DOHH2 (cell line): ENCODE results near the gene SERTAD4.

ENCODE experiments used
- EZH2phosphoT487 ChIP-seq: fragments of 200-600 bp; sonication (generic); IDR thresholded peaks from 2 replicates; pipeline ENCODE4 v1.6.1; 2017; ENCODE audit warnings: borderline replicate concordance, mild to moderate bottlenecking, antibody characterized with exemption, low read length, moderate library complexity, mixed read lengths
- TF ChIP-seq, protein P1 (sequence below): fragments of 200-600 bp; sonication (generic); IDR thresholded peaks from one replicate; pipeline ENCODE4 v1.5.1; 2014; ENCODE audit warnings: antibody characterized with exemption, mild to moderate bottlenecking, low read depth, low read length; ENCODE audit not compliant: poor library complexity, severe bottlenecking

- TF ChIP-seq, protein P1, sequence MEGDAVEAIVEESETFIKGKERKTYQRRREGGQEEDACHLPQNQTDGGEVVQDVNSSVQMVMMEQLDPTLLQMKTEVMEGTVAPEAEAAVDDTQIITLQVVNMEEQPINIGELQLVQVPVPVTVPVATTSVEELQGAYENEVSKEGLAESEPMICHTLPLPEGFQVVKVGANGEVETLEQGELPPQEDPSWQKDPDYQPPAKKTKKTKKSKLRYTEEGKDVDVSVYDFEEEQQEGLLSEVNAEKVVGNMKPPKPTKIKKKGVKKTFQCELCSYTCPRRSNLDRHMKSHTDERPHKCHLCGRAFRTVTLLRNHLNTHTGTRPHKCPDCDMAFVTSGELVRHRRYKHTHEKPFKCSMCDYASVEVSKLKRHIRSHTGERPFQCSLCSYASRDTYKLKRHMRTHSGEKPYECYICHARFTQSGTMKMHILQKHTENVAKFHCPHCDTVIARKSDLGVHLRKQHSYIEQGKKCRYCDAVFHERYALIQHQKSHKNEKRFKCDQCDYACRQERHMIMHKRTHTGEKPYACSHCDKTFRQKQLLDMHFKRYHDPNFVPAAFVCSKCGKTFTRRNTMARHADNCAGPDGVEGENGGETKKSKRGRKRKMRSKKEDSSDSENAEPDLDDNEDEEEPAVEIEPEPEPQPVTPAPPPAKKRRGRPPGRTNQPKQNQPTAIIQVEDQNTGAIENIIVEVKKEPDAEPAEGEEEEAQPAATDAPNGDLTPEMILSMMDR: no peak
- TF ChIP-seq EZH2phosphoT487: no peak
These were observed 8.5 kb downstream of the SERTAD4 start for GRCh38 chr1:210241121-210241520.
